ENCODE measurements around the gene PASK. TPM values are rescaled to one million over a fixed set of nuclear protein-coding genes. Genes with fewer than 3 reads are reported as not detected.

PASK gene
- total RNA-seq, 1 experiment from 2014 or later = 51.6 TPM

DNA sequence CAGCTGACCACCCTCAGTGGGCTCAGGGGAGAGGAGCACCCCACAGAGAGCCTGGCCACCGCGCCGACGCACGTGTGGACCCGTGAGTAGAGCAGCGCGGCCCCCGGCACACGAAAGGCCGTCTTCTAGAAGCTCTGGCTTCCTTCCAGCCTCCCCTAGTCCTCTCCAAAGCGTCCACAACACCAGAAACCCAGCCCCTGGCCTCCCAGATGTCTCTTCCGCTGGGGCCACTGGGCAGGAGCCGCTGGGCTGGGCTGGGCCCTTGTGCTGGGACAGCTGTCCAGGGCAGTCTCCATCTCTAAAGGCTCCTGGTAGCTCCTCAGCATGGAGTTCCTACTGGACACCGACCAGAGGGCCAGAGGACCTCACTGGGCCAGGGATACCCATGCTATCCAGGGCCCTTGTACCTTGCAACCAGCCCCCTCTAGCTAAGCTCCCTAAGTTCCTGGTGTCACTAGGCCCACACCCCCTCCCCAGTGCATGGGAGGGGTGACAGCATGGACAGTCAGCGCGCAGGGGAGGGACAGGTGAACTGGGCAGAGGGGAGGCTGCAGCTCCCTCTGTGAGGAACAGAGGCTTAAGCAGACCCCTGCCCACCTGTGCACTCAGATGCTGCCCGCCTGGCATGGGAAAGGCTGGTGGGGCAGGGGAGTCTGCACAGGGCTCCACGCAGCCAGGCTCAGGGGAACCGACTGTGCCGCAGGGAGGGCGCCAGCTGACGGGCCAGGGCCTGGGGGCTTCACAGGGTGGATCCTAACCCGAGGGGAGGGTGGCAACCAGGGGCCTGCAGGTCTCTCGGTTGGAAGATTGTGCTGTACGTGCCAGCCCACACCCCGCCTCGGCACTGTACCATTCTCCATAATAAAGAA lies 80.1 kb downstream of the PASK start:
- Histone ChIP-seq H3K36me3 (ENCODE audit: control insufficient read depth, insufficient read depth, low read length) (no peaks in the 10 kb centered on the region), H3K27ac (ENCODE audit: low read length) (no peak overlapping the region), H3K9me3 (ENCODE audit: control insufficient read depth, insufficient read depth, low read depth, low read length) (no peaks in the 10 kb centered on the region), H3K27me3 (ENCODE audit: control insufficient read depth, insufficient read depth, low read length) (no peaks in the 10 kb centered on the region), H3K4me1 (ENCODE audit: control insufficient read depth, insufficient read depth, low read length) (no peaks in the 10 kb centered on the region), H3K4me3 (ENCODE audit: low read depth in 2 of 2, low read length in 2 of 2) (no peak overlapping the region)
- in situ Hi-C loops (cut with HindIII; ENCODE audit: low pct_unique_long_range_greater_than_20kb, low sequenced_read_pairs) (no loop called here), intact Hi-C loops (cut with micrococcal nuclease; ENCODE audit: unreplicated experiment) (no loop called here)
- DNase-seq (ENCODE audit: low read depth, low spot score) (no peak), ATAC-seq (no peak)
- ChIA-PET CTCF (interaction anchor here (1.2 kb wide), 1 partner anchor 218 kb away, joined by 3 read pairs; no protein-coding TSS in a partner anchor), POLR2A (no interaction called here)
- TF ChIP-seq SIN3A (IDR thresholded peaks at IDR 0.05; ENCODE audit: borderline replicate concordance, insufficient read depth, low read depth, low read length) (no peak), POLR2AphosphoS5 (IDR thresholded peaks at IDR 0.05; ENCODE audit: low read depth, low read length) (no peak), CTCF (IDR thresholded peaks at IDR 0.05) (no peak), TCF7L2 (IDR thresholded peaks at IDR 0.05; ENCODE audit: low read depth, low read length) (no peak), REST (IDR thresholded peaks at IDR 0.05; ENCODE audit: insufficient read depth in 1 of 2, low read depth in 2 of 2, low read length in 1 of 2) (no peak)
- BruUV-seq (replicated peaks) = no TSS peak

DNA sequence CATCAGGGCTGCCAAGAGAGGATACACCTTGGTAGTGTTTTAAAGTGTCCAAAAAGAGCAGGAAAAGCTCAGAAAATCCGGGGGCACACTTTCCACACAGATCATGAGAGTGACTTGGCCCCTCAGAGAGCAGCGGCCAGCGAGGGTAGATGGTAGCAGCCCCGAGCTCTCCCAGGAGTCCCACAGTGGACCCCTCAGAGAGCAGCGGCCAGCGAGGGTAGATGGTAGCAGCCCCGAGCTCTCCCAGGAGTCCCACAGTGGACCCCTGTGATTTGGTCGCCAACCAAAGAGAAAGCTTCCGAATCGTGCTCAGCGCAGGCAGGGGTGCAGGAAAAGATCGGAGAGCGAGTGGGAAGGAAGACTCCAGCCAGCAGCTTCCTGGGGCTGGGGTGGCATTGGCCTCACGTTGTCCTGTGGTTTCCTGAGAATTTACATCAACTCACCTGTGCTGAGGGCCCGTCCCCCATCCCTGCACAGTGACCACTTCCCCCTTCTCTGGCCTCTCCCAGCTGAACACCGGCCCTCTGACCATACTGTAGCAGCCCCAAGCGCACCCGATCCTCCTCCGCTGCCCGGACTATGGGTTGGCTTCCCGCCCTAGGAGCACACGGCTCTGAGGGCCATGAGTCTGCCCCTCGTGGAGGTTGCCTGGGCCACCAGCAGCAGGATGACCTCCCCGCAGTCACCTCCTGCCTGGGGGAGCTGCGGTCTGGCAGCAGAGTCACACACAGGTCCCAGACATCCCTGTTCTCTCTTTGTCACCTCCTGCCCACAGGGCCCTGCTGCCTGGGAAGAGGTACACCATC lies 80.9 kb downstream of the PASK start:
- TF ChIP-seq TCF7L2 (IDR thresholded peaks at IDR 0.05; ENCODE audit: low read depth, low read length) (no peak), CTCF (IDR thresholded peaks at IDR 0.05) (no peak), SIN3A (IDR thresholded peaks at IDR 0.05; ENCODE audit: borderline replicate concordance, insufficient read depth, low read depth, low read length) (no peak), REST (IDR thresholded peaks at IDR 0.05; ENCODE audit: insufficient read depth in 1 of 2, low read depth in 2 of 2, low read length in 1 of 2) (no peak), POLR2AphosphoS5 (IDR thresholded peaks at IDR 0.05; ENCODE audit: low read depth, low read length) (no peak)
- no peaks in the 10 kb centered on the region for H3K4me1 ChIP-seq (ENCODE audit: control insufficient read depth, insufficient read depth, low read length)
- in situ Hi-C loops (cut with HindIII; ENCODE audit: low pct_unique_long_range_greater_than_20kb, low sequenced_read_pairs) = no loop called here
- ATAC-seq (no peak), DNase-seq (ENCODE audit: low read depth, low spot score) (no peak)
- POLR2A ChIA-PET = no interaction called here
- CTCF ChIA-PET = interaction anchor here (1.2 kb wide), 1 partner anchor 217 kb away, joined by 3 read pairs; no protein-coding TSS in a partner anchor
- H3K27me3 ChIP-seq (ENCODE audit: control insufficient read depth, insufficient read depth, low read length) = no peaks in the 10 kb centered on the region
- H3K9me3 ChIP-seq (ENCODE audit: control insufficient read depth, insufficient read depth, low read depth, low read length) = no peaks in the 10 kb centered on the region
- BruUV-seq (replicated peaks) = no TSS peak
- H3K4me3 ChIP-seq (ENCODE audit: low read depth in 2 of 2, low read length in 2 of 2) = no peak overlapping the region
- H3K27ac ChIP-seq (ENCODE audit: low read length) = no peak overlapping the region
- intact Hi-C loops (cut with micrococcal nuclease; ENCODE audit: unreplicated experiment) = no loop called here
- no peaks in the 10 kb centered on the region for H3K36me3 ChIP-seq (ENCODE audit: control insufficient read depth, insufficient read depth, low read length)
